ENCODE measurements around the gene GPX7. TPM values are rescaled to one million over a fixed set of nuclear protein-coding genes. Genes with fewer than 3 reads are reported as not detected.

GPX7 gene
- total and polyA plus RNA-seq, 2 of the 4 experiments (the other 2 are of a cell fraction) = 3.4 to 3.8 TPM

DNA sequence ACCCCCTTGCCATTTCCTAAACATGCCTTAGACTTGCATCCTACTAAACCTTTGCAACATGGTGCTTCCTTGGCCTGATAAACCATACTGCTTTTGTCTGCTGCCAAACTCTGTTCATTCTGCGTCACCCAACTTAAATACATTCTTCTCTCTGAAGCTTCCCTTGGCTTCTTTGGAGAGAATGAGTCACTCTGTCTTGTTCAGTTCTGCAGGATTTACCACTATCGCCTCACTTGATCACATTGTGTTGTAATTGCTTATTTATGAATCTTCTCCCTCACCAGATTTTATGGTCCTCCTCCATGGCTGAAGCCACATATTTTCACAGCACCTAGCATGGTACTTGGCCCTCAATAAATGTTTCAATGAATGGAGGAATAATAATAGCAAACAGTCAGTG, 27.6 kb upstream of the GPX7 start:
- intact Hi-C loops (cut with micrococcal nuclease) (loop anchor here (2.0 kb wide), 1 partner anchor 22 kb away; the partner anchor contains the start of gene TUT4), in situ Hi-C loops (cut with MboI; ENCODE audit: low sequenced_read_pairs) (no loop called here)
- CTCF ChIA-PET = interaction anchor here (0.6 kb wide), 1 partner anchor 366 kb away, joined by 4 read pairs; no protein-coding TSS in a partner anchor

More for the DNA sequence above, 27.6 kb upstream of the GPX7 start:
- 0 out of 2 replicates have a peak, but pooled peaks cover 5% of the 10 kb centered on the region for H3K9me1 ChIP-seq (ENCODE audit: insufficient read depth, low read length)
- no peak overlapping the region for H2AK9ac ChIP-seq (replicated peaks; ENCODE audit: low read depth, low read length, poor library complexity)
- no peak overlapping the region for H2AK5ac ChIP-seq (ENCODE audit: low read depth, low read length)
- H3K4me3 ChIP-seq (ENCODE audit: insufficient read depth, low read depth, low read length) = no peak overlapping the region
- peak overlapping the region; percentile 75; the same call in 1 of the 2 replicates for H2BK20ac ChIP-seq (ENCODE audit: low read depth, low read length)
- H3K79me1 ChIP-seq (ENCODE audit: low read depth in 1 of 2, low read length in 2 of 2) = no peaks in the 10 kb centered on the region
- 0 out of 2 replicates have a peak, but pooled peaks cover 2% of the 10 kb centered on the region for H3K27me3 ChIP-seq (ENCODE audit: control insufficient read depth, insufficient read depth, low read length)
- no peaks in the 10 kb centered on the region for H4K20me1 ChIP-seq (ENCODE audit: insufficient read depth, low read length)
- peak overlapping the region; percentile 42; the same call in 1 of the 2 replicates for H3K4ac ChIP-seq (ENCODE audit: low read depth, low read length)
- peak overlapping the region; percentile 89 for H2BK5ac ChIP-seq (ENCODE audit: low read depth, low read length, poor library complexity, severe bottlenecking)
- ATAC-seq (ENCODE audit: low read depth) (peak; percentile 96), DNase-seq (peak; percentile 98)
- H3K4me2 ChIP-seq (ENCODE audit: low read depth, low read length) = peak overlapping the region; percentile 31
- H3K14ac ChIP-seq (replicated peaks; ENCODE audit: low read depth, low read length) = peak overlapping the region; percentile 53; the same call in 1 of the 2 replicates
- BruUV-seq (replicated peaks) = no TSS peak
- no CpG with 5 or more reads among the region's 2 CpGs for WGBS, 2 experiments (ENCODE audit: extremely low coverage in 2 of 2, insufficient read length in 1 of 2)
- peak; percentile 96 for TF ChIP-seq FOS (IDR thresholded peaks at IDR 0.05; ENCODE audit: low read depth, low read length)
- TF ChIP-seq CEBPB (IDR thresholded peaks at IDR 0.05; ENCODE audit: low read depth, low read length) = peak; percentile 71
- TF ChIP-seq NFE2L2 (IDR thresholded peaks at IDR 0.05; ENCODE audit: low read depth, low read length) = no peak
- TF ChIP-seq MXI1 (IDR thresholded peaks at IDR 0.05; ENCODE audit: borderline replicate concordance, low read depth, low read length) = no peak
- no peak for TF ChIP-seq RAD21 (IDR thresholded peaks at IDR 0.05; ENCODE audit: low read length)
- TF ChIP-seq BHLHE40 (IDR thresholded peaks at IDR 0.05; ENCODE audit: low read depth, low read length) = peak; percentile 42
- peak overlapping the region in 1 of 2 experiments; percentile 69; a peak in 2 of 4 replicates for H4K8ac ChIP-seq (ENCODE audit: low read depth in 2 of 2, low read length in 2 of 2)
- H3K27ac ChIP-seq (ENCODE audit: insufficient read depth, low read length) = peak overlapping the region; percentile 28; the same call in 1 of the 2 replicates
- dilution Hi-C loops (cut with HindIII; ENCODE audit: low sequenced_read_pairs, unreplicated experiment) = no loop called here
- POLR2A ChIA-PET (ENCODE audit: unreplicated experiment) = interaction anchor here (0.5 to 0.7 kb wide), 3 partner anchors 13 to 122 kb away, joined by 3 to 12 read pairs (median 3); partner anchors contain the start of gene TUT4
- H3K36me3 ChIP-seq (ENCODE audit: control insufficient read depth, insufficient read depth, low read length) = no peaks in the 10 kb centered on the region
- no peak overlapping the region for H3K9ac ChIP-seq (ENCODE audit: low read depth, low read length)
- H2BK120ac ChIP-seq (ENCODE audit: low read depth, low read length) = peak overlapping the region; percentile 50; the same call in 1 of the 2 replicates
- H2AFZ ChIP-seq (replicated peaks; ENCODE audit: low read length, poor library complexity) = peak overlapping the region; percentile 58
- H4K91ac ChIP-seq (ENCODE audit: insufficient read depth, low read depth, low read length) = no peak overlapping the region
- H3K56ac ChIP-seq (ENCODE audit: extremely low read depth, insufficient read depth, low read length) = no peak overlapping the region
- peak overlapping the region; percentile 10; the same call in 1 of the 2 replicates for H3K18ac ChIP-seq (ENCODE audit: low read depth, low read length)
- peaks cover 8% of the 10 kb centered on the region for H3K4me1 ChIP-seq (ENCODE audit: control insufficient read depth, insufficient read depth, low read length)
- no peak overlapping the region for H3K23ac ChIP-seq (ENCODE audit: low read depth, low read length)
- H2BK15ac ChIP-seq (ENCODE audit: low read depth, low read length) = 0 out of 3 replicates have a peak overlapping the region, but pooled peaks have one; percentile 8
- H3K9me3 ChIP-seq (ENCODE audit: control insufficient read depth, insufficient read depth, low read length) = no peaks in the 10 kb centered on the region
- no peak overlapping the region for H4K5ac ChIP-seq (ENCODE audit: low read depth, low read length)
